Transverse colon (tissue), 4 donors: ENCODE data around the gene PARN. TPM values are rescaled to one million over a fixed set of nuclear protein-coding genes. Genes with fewer than 3 reads are reported as not detected.
"Not testable (repeated sequence)": the region's sequence is repeated elsewhere in the genome, so short reads cannot be mapped to it uniquely, and the experiment has no call there.

Experiments
- DNase-seq: peaks from one replicate; pipeline ENCODE4 v3.0.0-alpha.2; 2019
- H3K27ac ChIP-seq, 4 donors: fragments of 200-600 bp; sonication (generic); 2 replicates each; pipeline ENCODE4 v1.5.1; 2016 to 2018; ENCODE audit warnings: inconsistent platforms in 4 of 4
- H3K27me3 ChIP-seq: fragments of 200-600 bp; sonication (generic); 2 replicates; pipeline ENCODE4 v1.5.1; 2017; ENCODE audit warnings: inconsistent platforms
- H3K36me3 ChIP-seq, 4 donors: fragments of 200-600 bp; sonication (generic); 2 replicates each; pipeline ENCODE4 v1.5.1; 2017 to 2019; ENCODE audit warnings: inconsistent platforms in 4 of 4
- H3K4me1 ChIP-seq, 4 donors: fragments of 200-600 bp; sonication (generic); 2 replicates each; pipeline ENCODE4 v1.5.1; 2017 to 2020; ENCODE audit warnings: inconsistent platforms in 4 of 4
- H3K4me3 ChIP-seq, 4 donors: fragments of 200-600 bp; sonication (generic); 1 replicate in 1 of 4; 2 replicates in 3 of 4; pipeline versions ENCODE4 v1.5.1 to v1.6.1; 2017 to 2019; ENCODE audit warnings: inconsistent platforms in 4 of 4
- H3K9me3 ChIP-seq, 2 donors: fragments of 200-600 bp; sonication (generic); 2 replicates each; pipeline ENCODE4 v1.5.1; 2017 to 2019; ENCODE audit warnings: inconsistent platforms in 2 of 2
- CTCF ChIP-seq, 5 experiments: fragments of 200-600 bp in 3 of 5; fragments of 450-650 bp in 2 of 5; sonication (generic) in 3 of 5; IDR thresholded peaks; 1 replicate in 2 of 5; 2 replicates in 3 of 5; pipeline ENCODE4 v1.5.1; 2016 to 2017; ENCODE audit warnings: antibody characterized with exemption in 5 of 5, inconsistent platforms in 3 of 5, mild to moderate bottlenecking in 2 of 5, moderate library complexity in 1 of 5
- EP300 ChIP-seq: sonication (generic); formaldehyde crosslinking; IDR thresholded peaks from one replicate; pipeline ENCODE4 v1.6.1; 2017; ENCODE audit warnings: antibody characterized with exemption, low read depth
- POLR2A ChIP-seq: fragments of 450-650 bp; IDR thresholded peaks from one replicate; pipeline ENCODE4 v1.6.1; 2016; ENCODE audit warnings: antibody characterized with exemption, mild to moderate bottlenecking, moderate library complexity
- POLR2AphosphoS5 ChIP-seq, 3 donors: sonication (generic); formaldehyde crosslinking; IDR thresholded peaks; one replicate each; pipeline ENCODE4 v1.6.1; 2016; ENCODE audit warnings: antibody characterized with exemption in 3 of 3
- WGBS, 2 donors: methylation state at CpG; one replicate each; pipeline ENCODE4 v1.1.5; 2018; ENCODE audit warnings: low coverage in 1 of 2; 5-methylcytosine and 5-hydroxymethylcytosine counted together
- in situ Hi-C, 4 donors: fragments of 200-750 bp; cut with MboI; loops; one replicate each; pipeline versions ENCODE4 v1.15.0 to v1.15.1; 2017; ENCODE audit warnings: low sequenced_read_pairs in 3 of 4, low pct_ligation_motif_present in 1 of 4, low pct_unique_long_range_greater_than_20kb in 1 of 4
- intact Hi-C: fragments of 100-400 bp; cut with DNase I; formaldehyde crosslinking; loops from one replicate; pipeline ENCODE4 v1.15.1; 2023; ENCODE audit warnings: low total_unique reads
- total RNA-seq, 4 donors: library from RNA; depleted of rRNA; stranded (reverse); fragments of >200 nt; gene quantifications; one replicate each; pipeline ENCODE4 v1.1.0, GENCODE V29; 2016

The PARN gene
- total RNA-seq, 4 donors from 2014 or later = 26.9 to 57.3 (median 34.1) TPM

DNA sequence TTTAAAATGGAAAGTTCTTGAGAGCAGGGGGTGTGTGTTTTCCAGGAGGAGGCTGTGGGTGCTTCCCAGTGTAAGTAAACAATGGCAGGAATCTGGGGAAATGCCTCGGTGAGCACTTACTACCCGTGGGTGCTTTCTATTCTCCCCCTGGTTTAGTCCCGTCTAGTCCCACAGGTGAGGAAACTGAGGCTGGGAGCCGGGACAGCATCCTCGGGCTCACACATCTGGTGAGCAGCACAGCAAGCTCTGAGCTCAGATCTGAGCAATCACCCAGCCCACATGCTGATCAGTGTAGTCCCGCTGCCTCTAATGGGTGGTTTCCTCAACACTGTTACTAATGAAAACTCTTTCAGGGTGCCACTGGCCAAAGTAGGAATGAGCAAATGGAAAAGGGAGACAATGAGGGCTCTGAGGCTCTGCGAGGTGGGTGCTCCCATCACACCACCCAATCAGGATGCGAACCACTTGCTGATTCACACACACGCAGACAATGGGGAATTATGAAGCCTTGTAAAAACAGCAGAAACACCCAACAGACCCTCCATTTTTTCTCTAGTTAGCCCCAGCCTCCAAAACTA lies 202.6 kb downstream of the PARN start:
- Histone ChIP-seq H3K9me3 (no peaks in the 10 kb centered on the region), H3K4me3 (no peak overlapping the region), H3K27me3 (no peaks in the 10 kb centered on the region), H3K4me1 (no peaks in the 10 kb centered on the region), H3K36me3 (no peaks in the 10 kb centered on the region), H3K27ac (no peak overlapping the region)
- no peak for DNase-seq
- intact Hi-C loops = no loop called here
- WGBS, 2 donors = 60 to 78% methylated on average over 1 to 9 of the region's 9 CpGs
- TF ChIP-seq POLR2AphosphoS5 (IDR thresholded peaks at IDR 0.05) = peak in 1 of 3 donors; percentile 23
- no peak for TF ChIP-seq CTCF (IDR thresholded peaks at IDR 0.05)
- in situ Hi-C loops = no loop called here

DNA sequence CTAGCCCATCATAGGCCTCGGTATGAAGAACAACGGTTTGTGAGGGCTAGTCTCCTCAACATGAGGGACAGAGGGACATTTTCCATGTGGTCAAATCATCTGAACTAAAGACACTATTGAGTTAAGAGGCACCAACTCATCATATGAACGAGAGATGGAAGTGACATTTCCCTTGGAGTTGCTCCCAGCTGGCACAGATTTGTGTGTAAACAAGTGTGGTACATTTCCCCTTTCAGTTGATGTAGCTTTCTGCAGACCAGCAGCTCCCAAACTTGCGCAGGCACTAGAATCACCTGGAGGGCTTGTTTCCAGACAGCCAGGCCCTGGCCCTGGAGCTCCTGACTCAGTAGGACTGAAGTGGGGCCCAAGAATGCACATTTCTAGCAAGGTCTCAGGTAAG lies 205.5 kb downstream of the PARN start:
- no peak for TF ChIP-seq EP300
- TF ChIP-seq POLR2A = no peak
- no peak for TF ChIP-seq POLR2AphosphoS5 (IDR thresholded peaks at IDR 0.05)
- TF ChIP-seq CTCF (IDR thresholded peaks at IDR 0.05) = no peak
- in situ Hi-C loops = no loop called here
- 79% methylated on average over 4 of the region's 4 CpGs; no CpG with 5 or more reads in 1 of the 2 donors for WGBS, 2 donors
- H3K27me3 ChIP-seq = no peaks in the 10 kb centered on the region
- no peak for DNase-seq
- no peaks in the 10 kb centered on the region for H3K9me3 ChIP-seq
- intact Hi-C loops = no loop called here
- no peaks in the 10 kb centered on the region for H3K4me1 ChIP-seq
- H3K36me3 ChIP-seq = no peaks in the 10 kb centered on the region
- no peak overlapping the region for H3K27ac ChIP-seq
- H3K4me3 ChIP-seq = no peak overlapping the region

DNA sequence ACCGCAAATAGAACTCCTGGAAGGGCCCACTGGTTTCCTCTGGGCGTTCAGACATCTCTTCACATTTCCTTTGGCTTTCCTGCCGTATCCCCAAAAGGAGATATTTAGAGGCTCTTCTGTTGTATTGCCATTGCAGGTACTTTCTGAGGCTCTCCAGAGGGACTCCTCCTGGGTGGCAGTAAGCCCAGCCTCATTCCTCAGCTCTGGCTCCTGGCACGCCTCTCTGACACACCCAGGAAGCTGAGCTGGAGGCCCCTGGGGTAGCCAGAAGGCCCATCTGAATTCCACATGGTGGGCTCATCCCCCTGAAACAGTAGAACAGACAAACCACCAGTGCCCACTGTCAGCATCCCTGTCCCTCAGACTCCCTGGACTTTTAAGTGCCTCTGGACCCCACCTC lies 206.7 kb downstream of the PARN start:
- no peak overlapping the region for H3K27ac ChIP-seq
- H3K4me3 ChIP-seq = no peak overlapping the region
- 84% methylated on average over 4 of the region's 4 CpGs; no CpG with 5 or more reads in 1 of the 2 donors for WGBS, 2 donors
- no peaks in the 10 kb centered on the region for H3K27me3 ChIP-seq
- in situ Hi-C loops (no loop called here), intact Hi-C loops (no loop called here)
- TF ChIP-seq CTCF (IDR thresholded peaks at IDR 0.05) = no peak
- TF ChIP-seq EP300 = no peak
- no peak for TF ChIP-seq POLR2A
- TF ChIP-seq POLR2AphosphoS5 (IDR thresholded peaks at IDR 0.05) = no peak
- no peaks in the 10 kb centered on the region for H3K9me3 ChIP-seq
- DNase-seq = no peak
- H3K4me1 ChIP-seq = no peaks in the 10 kb centered on the region
- no peaks in the 10 kb centered on the region for H3K36me3 ChIP-seq

DNA sequence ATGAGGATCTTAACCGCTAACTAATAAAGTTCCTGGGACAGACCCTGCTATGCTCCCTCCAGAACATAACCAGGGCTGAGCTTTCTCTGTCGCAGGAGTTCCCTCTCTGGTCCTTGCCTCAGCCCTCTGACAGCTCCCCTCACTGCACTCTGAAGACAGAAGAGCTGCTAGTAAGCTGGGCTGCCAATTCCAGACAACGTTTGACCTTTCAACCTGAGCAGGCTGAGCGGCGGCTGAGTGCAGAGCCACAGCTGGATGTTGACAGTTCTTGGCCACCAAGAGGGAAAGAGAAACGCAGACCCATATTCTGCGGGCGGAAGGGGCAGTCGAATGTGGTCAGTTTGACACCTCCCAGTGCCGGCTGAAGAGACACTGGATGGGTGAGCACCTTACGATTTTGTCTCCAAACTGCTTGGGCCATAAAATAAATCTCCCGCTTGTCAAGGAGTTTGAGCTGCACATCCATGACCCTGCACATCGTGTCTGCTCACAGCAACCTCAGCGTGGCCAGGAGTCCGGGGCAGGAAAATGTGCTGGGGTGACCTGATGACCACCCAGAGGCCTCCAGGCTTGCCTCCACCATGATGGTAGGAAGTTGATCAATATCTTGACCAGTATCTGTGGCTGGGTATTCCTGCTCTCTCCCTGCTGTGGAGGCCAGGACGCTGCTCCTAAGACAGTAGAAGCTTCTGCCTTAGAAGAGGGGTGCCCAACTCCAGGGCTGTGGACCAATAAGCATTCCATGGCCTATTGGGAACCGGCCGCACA lies 209.2 kb downstream of the PARN start:
- intact Hi-C loops (no loop called here), in situ Hi-C loops (no loop called here)
- no peak for TF ChIP-seq EP300
- TF ChIP-seq POLR2AphosphoS5 (IDR thresholded peaks at IDR 0.05) = no peak
- TF ChIP-seq POLR2A = no peak
- no peak for TF ChIP-seq CTCF (IDR thresholded peaks at IDR 0.05)
- no peak overlapping the region for H3K4me3 ChIP-seq
- no peak for DNase-seq
- no peaks in the 10 kb centered on the region for H3K27me3 ChIP-seq
- 80% methylated on average over 18 of the region's 18 CpGs; no CpG with 5 or more reads in 1 of the 2 donors for WGBS, 2 donors
- H3K9me3 ChIP-seq = no peaks in the 10 kb centered on the region
- H3K4me1 ChIP-seq = no peaks in the 10 kb centered on the region
- no peak overlapping the region for H3K27ac ChIP-seq
- H3K36me3 ChIP-seq = no peaks in the 10 kb centered on the region

DNA sequence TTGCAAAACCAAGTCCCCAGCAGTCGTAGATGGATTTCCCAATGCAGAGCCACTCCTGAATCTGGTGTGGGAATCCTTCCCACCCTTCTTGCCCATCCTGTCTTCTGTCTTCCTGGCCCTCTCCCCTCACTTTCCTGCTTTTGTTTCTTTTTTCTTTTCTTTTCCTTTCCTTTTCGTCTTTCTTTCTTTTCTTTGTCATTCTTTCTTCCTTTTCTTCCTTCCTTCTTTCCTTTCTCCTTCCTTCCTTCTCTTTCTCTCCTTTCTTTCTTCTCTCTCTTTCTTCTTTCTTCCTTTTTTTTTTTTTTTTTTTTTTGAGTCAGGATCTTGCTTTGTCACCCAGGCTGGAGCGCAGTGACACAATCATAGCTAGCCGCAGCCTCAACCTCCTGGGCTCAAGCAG lies 209.8 kb downstream of the PARN start:
- DNase-seq, H3K36me3 ChIP-seq, H3K4me3 ChIP-seq, H3K27ac ChIP-seq, H3K27me3 ChIP-seq, intact Hi-C loops, in situ Hi-C loops, H3K9me3 ChIP-seq, H3K4me1 ChIP-seq: not testable (repeated sequence)
- 91 to 96% methylated on average over 1 to 4 of the region's 4 CpGs for WGBS, 2 donors
